ENCODE data around the gene KSR1. TPM values are rescaled to one million over a fixed set of nuclear protein-coding genes. Genes with fewer than 3 reads are reported as not detected.

Gene KSR1
- total RNA-seq, 1 donor from 2014 or later, result 25.6 TPM

- Histone ChIP-seq H3K27ac (ENCODE audit: low read depth, low read length) (peak overlapping the region; percentile 73), H3K9me3 (ENCODE audit: control insufficient read depth in 3 of 3, low read length in 3 of 3) (no peaks in the 10 kb centered on the region), H3K4me1 (ENCODE audit: control insufficient read depth in 3 of 3, insufficient read depth in 3 of 3, low read length in 3 of 3) (peaks cover 39 to 51% (median 50%) of the 10 kb centered on the region in 3 donors), H3K36me3 (ENCODE audit: control insufficient read depth in 3 of 3, insufficient read depth in 3 of 3, low read length in 3 of 3) (no peaks in the 10 kb centered on the region), H3K27me3 (ENCODE audit: control insufficient read depth in 3 of 3, insufficient read depth in 3 of 3, low read length in 3 of 3) (no peaks in the 10 kb centered on the region), H3K9ac (ENCODE audit: low read depth in 1 of 3, low read length in 3 of 3) (no peak overlapping the region), H3K4me3 (ENCODE audit: low read length in 3 of 3) (no peak overlapping the region)
Observed at GRCh38 chr17:27563532-27563931, 107.3 kb downstream of the KSR1 start.

DNA sequence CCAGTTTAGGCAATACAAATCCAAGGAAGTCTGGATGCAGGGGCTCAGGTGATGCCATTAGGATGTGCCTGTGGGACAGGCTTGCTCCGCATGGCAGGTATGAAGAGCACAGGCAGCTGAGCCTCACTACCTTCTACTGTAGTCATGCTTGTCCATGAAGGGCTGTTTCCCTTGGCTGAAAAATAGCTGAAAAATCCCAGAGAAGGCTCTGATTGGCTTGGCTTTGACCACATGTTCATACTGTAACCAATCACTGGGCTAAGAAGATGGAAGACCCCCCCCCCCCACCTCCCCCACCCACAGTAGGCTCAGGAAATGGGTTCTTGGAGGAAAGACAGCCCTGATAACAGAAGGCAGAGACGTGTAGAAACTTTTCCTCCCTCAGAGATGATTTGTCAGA lies 108.2 kb downstream of the KSR1 start:
- H3K36me3 ChIP-seq (ENCODE audit: control insufficient read depth in 3 of 3, insufficient read depth in 3 of 3, low read length in 3 of 3), result no peaks in the 10 kb centered on the region
- H3K4me1 ChIP-seq (ENCODE audit: control insufficient read depth in 3 of 3, insufficient read depth in 3 of 3, low read length in 3 of 3), result peaks cover 35 to 53% (median 52%) of the 10 kb centered on the region in 3 donors
- H3K9ac ChIP-seq (ENCODE audit: low read depth in 1 of 3, low read length in 3 of 3), result no peak overlapping the region
- no peaks in the 10 kb centered on the region for H3K9me3 ChIP-seq (ENCODE audit: control insufficient read depth in 3 of 3, low read length in 3 of 3)
- H3K27ac ChIP-seq (ENCODE audit: low read depth, low read length), result no peak overlapping the region
- H3K27me3 ChIP-seq (ENCODE audit: control insufficient read depth in 3 of 3, insufficient read depth in 3 of 3, low read length in 3 of 3), result no peaks in the 10 kb centered on the region
- no peak overlapping the region for H3K4me3 ChIP-seq (ENCODE audit: low read length in 3 of 3)

DNA sequence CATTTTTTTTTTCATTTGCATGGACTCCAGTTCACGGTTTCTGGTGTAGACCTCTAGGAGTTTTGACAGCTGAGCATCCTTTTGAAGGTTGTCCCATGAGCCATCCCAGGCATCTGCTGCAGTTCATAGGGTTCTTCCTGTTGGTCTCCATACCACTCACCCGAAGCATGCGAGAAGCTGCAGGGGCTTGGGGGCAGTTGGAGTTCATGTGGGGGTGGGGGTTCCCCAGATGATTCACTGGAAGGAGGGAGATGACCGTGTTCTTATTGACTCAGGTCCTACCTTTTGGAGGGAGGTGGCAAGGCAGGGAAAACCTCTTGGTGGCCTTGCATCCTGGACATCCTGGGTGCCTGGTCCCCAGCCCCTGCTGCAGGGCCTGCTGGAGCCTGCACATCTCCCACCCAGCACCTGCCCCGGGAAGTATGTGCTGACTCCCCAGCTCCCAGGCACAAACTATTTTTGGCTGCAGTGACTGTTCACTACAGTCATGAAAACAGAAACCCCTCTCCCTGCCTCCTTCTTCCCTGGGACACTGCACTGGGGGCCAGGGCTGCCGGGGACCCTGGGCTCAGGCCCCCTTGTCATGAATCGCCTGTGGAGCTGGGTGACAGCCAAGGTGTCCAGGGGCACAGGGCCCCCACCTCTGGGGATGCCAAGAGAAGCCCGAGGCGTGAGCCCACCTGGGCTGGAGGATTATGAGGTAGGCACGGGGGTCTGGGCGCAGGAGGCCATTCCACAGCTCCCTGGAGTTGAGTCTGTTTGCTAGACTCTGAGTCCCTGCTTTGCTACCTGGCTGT lies 109.8 kb downstream of the KSR1 start:
- Histone ChIP-seq H3K9me3 (ENCODE audit: control insufficient read depth in 3 of 3, low read length in 3 of 3) (no peaks in the 10 kb centered on the region), H3K4me1 (ENCODE audit: control insufficient read depth in 3 of 3, insufficient read depth in 3 of 3, low read length in 3 of 3) (peaks cover 40 to 56% (median 54%) of the 10 kb centered on the region in 3 donors), H3K9ac (ENCODE audit: low read depth in 1 of 3, low read length in 3 of 3) (peak overlapping the region; percentile 17 to 57 (median 35)), H3K4me3 (ENCODE audit: low read length in 3 of 3) (no peak overlapping the region), H3K36me3 (ENCODE audit: control insufficient read depth in 3 of 3, insufficient read depth in 3 of 3, low read length in 3 of 3) (no peaks in the 10 kb centered on the region), H3K27me3 (ENCODE audit: control insufficient read depth in 3 of 3, insufficient read depth in 3 of 3, low read length in 3 of 3) (no peaks in the 10 kb centered on the region), H3K27ac (ENCODE audit: low read depth, low read length) (peak overlapping the region; percentile 97)

GRCh38 chr17:27566671-27567562 lies 110.7 kb downstream of the KSR1 start:
- peak overlapping the region; percentile 97 for H3K27ac ChIP-seq (ENCODE audit: low read depth, low read length)
- H3K4me3 ChIP-seq (ENCODE audit: low read length in 3 of 3), result no peak overlapping the region
- peak overlapping the region; percentile 17 to 57 (median 35) for H3K9ac ChIP-seq (ENCODE audit: low read depth in 1 of 3, low read length in 3 of 3)
- H3K4me1 ChIP-seq (ENCODE audit: control insufficient read depth in 3 of 3, insufficient read depth in 3 of 3, low read length in 3 of 3), result peaks cover 48 to 62% (median 58%) of the 10 kb centered on the region in 3 donors
- no peaks in the 10 kb centered on the region for H3K27me3 ChIP-seq (ENCODE audit: control insufficient read depth in 3 of 3, insufficient read depth in 3 of 3, low read length in 3 of 3)
- H3K36me3 ChIP-seq (ENCODE audit: control insufficient read depth in 3 of 3, insufficient read depth in 3 of 3, low read length in 3 of 3), result no peaks in the 10 kb centered on the region
- no peaks in the 10 kb centered on the region for H3K9me3 ChIP-seq (ENCODE audit: control insufficient read depth in 3 of 3, low read length in 3 of 3)

DNA sequence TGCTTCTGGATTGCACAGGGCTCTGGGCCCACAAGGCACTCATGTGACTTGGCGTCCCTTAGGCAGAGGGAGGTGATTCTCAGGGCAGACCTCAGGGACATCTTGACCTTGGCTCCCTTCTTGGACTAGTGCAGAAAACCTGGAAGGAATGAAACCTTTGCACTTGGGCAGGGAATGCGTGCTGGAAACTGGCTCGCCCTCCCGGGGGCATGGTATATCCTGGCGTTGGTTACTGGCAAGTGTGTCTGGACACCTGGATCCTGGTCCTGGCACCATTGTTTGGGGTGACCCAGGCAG lies 111.3 kb downstream of the KSR1 start:
- Histone ChIP-seq H3K9ac (ENCODE audit: low read depth in 1 of 3, low read length in 3 of 3) (peak overlapping the region in 2 of 3 donors; percentile 17 to 60), H3K9me3 (ENCODE audit: control insufficient read depth in 3 of 3, low read length in 3 of 3) (no peaks in the 10 kb centered on the region), H3K27ac (ENCODE audit: low read depth, low read length) (peak overlapping the region; percentile 97), H3K36me3 (ENCODE audit: control insufficient read depth in 3 of 3, insufficient read depth in 3 of 3, low read length in 3 of 3) (no peaks in the 10 kb centered on the region), H3K4me3 (ENCODE audit: low read length in 3 of 3) (no peak overlapping the region), H3K27me3 (ENCODE audit: control insufficient read depth in 3 of 3, insufficient read depth in 3 of 3, low read length in 3 of 3) (no peaks in the 10 kb centered on the region), H3K4me1 (ENCODE audit: control insufficient read depth in 3 of 3, insufficient read depth in 3 of 3, low read length in 3 of 3) (peaks cover 54 to 68% (median 64%) of the 10 kb centered on the region in 3 donors)

DNA sequence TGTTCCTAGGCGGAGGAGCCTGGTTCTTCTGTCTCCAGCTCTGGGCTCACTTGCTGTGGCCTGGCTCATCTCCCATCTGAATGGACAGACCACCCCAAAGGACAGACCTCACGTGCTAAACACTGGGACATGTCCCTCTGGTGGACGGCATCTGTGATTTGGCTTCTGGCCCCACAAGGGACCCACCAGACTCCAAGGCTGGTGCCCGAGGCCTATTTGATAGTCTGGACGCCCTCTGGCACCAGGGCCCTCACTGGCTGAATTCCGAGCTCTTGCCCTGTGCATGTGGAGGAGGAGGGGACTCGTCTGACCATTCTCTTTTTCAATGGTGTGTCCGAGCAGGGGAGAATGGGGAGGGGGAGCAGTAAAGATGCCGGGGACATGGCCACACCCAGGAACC lies 112.0 kb downstream of the KSR1 start:
- Histone ChIP-seq H3K9ac (ENCODE audit: low read depth in 1 of 3, low read length in 3 of 3) (peak overlapping the region in 2 of 3 donors; percentile 23 to 60), H3K27ac (ENCODE audit: low read depth, low read length) (peak overlapping the region; percentile 97), H3K4me3 (ENCODE audit: low read length in 3 of 3) (no peak overlapping the region), H3K4me1 (ENCODE audit: control insufficient read depth in 3 of 3, insufficient read depth in 3 of 3, low read length in 3 of 3) (peaks cover 58 to 73% (median 70%) of the 10 kb centered on the region in 3 donors), H3K36me3 (ENCODE audit: control insufficient read depth in 3 of 3, insufficient read depth in 3 of 3, low read length in 3 of 3) (no peaks in the 10 kb centered on the region), H3K27me3 (ENCODE audit: control insufficient read depth in 3 of 3, insufficient read depth in 3 of 3, low read length in 3 of 3) (no peaks in the 10 kb centered on the region), H3K9me3 (ENCODE audit: control insufficient read depth in 3 of 3, low read length in 3 of 3) (no peaks in the 10 kb centered on the region)

GRCh38 chr17:27568811-27569210 lies 112.6 kb downstream of the KSR1 start:
- Histone ChIP-seq H3K9ac (ENCODE audit: low read depth in 1 of 3, low read length in 3 of 3) (peak overlapping the region in 2 of 3 donors; percentile 23 to 60), H3K9me3 (ENCODE audit: control insufficient read depth in 3 of 3, low read length in 3 of 3) (no peaks in the 10 kb centered on the region), H3K27ac (ENCODE audit: low read depth, low read length) (peak overlapping the region; percentile 97), H3K36me3 (ENCODE audit: control insufficient read depth in 3 of 3, insufficient read depth in 3 of 3, low read length in 3 of 3) (no peaks in the 10 kb centered on the region), H3K4me3 (ENCODE audit: low read length in 3 of 3) (no peak overlapping the region), H3K4me1 (ENCODE audit: control insufficient read depth in 3 of 3, insufficient read depth in 3 of 3, low read length in 3 of 3) (peaks cover 63 to 71% (median 70%) of the 10 kb centered on the region in 3 donors), H3K27me3 (ENCODE audit: control insufficient read depth in 3 of 3, insufficient read depth in 3 of 3, low read length in 3 of 3) (no peaks in the 10 kb centered on the region)

DNA sequence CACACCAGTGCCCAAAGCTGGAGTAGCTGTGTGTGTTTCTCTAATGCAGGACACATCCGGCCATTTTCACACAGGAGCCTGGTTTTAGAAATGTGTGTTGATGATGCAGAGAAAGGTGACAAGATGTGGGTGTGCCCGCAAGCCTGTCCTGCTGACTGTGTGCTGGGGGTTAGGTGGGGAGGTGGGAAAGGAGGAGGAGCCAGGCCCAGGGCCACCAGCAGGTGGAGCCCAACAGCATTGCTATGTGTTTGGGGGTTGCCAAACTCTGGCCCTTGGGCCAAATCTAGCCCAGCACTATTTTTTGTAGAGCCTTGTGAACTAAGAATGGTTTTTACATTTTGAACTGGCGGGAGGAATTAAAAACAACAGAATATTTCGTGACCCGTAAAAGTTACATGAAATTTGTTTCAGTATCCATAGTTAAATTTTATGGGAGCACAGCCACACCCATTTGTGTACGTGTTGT lies 113.0 kb downstream of the KSR1 start:
- H3K4me3 ChIP-seq (ENCODE audit: low read length in 3 of 3), result no peak overlapping the region
- peak overlapping the region; percentile 97 for H3K27ac ChIP-seq (ENCODE audit: low read depth, low read length)
- H3K9me3 ChIP-seq (ENCODE audit: control insufficient read depth in 3 of 3, low read length in 3 of 3), result no peaks in the 10 kb centered on the region
- peak overlapping the region in 2 of 3 donors; percentile 64 to 80 for H3K9ac ChIP-seq (ENCODE audit: low read depth in 1 of 3, low read length in 3 of 3)
- H3K36me3 ChIP-seq (ENCODE audit: control insufficient read depth in 3 of 3, insufficient read depth in 3 of 3, low read length in 3 of 3), result no peaks in the 10 kb centered on the region
- H3K27me3 ChIP-seq (ENCODE audit: control insufficient read depth in 3 of 3, insufficient read depth in 3 of 3, low read length in 3 of 3), result no peaks in the 10 kb centered on the region
- H3K4me1 ChIP-seq (ENCODE audit: control insufficient read depth in 3 of 3, insufficient read depth in 3 of 3, low read length in 3 of 3), result peaks cover 67 to 75% (median 75%) of the 10 kb centered on the region in 3 donors

DNA sequence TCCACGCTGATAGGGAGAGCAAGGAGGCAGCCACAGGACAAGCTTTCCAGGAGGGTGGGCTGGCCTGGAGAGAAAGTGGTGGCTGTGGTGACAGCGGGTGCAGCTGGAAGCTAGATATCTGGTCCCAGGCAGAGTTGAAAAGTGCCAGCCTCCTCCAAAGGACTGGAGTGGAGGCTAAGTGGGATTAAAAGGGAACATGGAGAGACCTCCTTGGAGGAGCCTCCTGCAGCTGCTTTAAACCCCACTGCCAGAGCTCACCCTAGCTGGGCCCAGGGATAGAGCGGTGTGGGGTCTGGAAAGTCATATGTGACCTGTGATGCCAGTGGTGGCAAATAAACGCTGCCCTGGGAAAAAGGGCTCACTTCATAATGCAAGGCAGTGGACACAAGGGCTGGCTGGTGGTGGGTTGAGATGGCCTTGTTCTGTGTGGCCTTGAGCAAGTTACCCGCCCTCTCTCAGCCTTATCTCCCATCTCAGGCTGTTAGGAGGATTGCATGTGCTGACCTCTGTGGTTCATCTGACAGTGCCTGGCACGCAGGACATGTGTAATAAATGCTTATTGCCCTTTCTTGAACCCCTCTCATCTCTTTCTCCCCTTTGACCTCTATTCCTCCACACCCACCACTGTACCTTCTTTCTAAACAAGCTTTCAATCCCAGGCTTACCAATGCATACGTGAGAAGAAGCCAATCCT lies 113.8 kb downstream of the KSR1 start:
- peak overlapping the region; percentile 97 for H3K27ac ChIP-seq (ENCODE audit: low read depth, low read length)

More for the DNA sequence above, 113.8 kb downstream of the KSR1 start:
- H3K9me3 ChIP-seq (ENCODE audit: control insufficient read depth in 3 of 3, low read length in 3 of 3), result no peaks in the 10 kb centered on the region
- H3K4me1 ChIP-seq (ENCODE audit: control insufficient read depth in 3 of 3, insufficient read depth in 3 of 3, low read length in 3 of 3), result peaks cover 70 to 80% (median 78%) of the 10 kb centered on the region in 3 donors
- no peaks in the 10 kb centered on the region for H3K36me3 ChIP-seq (ENCODE audit: control insufficient read depth in 3 of 3, insufficient read depth in 3 of 3, low read length in 3 of 3)
- no peak overlapping the region for H3K4me3 ChIP-seq (ENCODE audit: low read length in 3 of 3)
- H3K9ac ChIP-seq (ENCODE audit: low read depth in 1 of 3, low read length in 3 of 3), result peak overlapping the region; percentile 62 to 82 (median 80)
- H3K27me3 ChIP-seq (ENCODE audit: control insufficient read depth in 3 of 3, insufficient read depth in 3 of 3, low read length in 3 of 3), result no peaks in the 10 kb centered on the region
